Skeletal muscle tissue (tissue), 4 donors: ENCODE measurements around the gene CAMK1G. TPM values are rescaled to one million over a fixed set of nuclear protein-coding genes. Genes with fewer than 3 reads are reported as not detected.

ENCODE experiments used
- H3K27ac ChIP-seq: one replicate; pipeline ENCODE4 v1.7.0; 2013; ENCODE audit warnings: mild to moderate bottlenecking, low read depth, low read length, inconsistent platforms
- H3K27me3 ChIP-seq, 3 donors: one replicate each; pipeline ENCODE4 v1.7.0; 2013; ENCODE audit warnings: low read length in 3 of 3; ENCODE audit not compliant: control insufficient read depth in 3 of 3, insufficient read depth in 3 of 3
- H3K36me3 ChIP-seq, 3 donors: one replicate each; pipeline ENCODE4 v1.7.0; 2013; ENCODE audit warnings: low read length in 3 of 3; ENCODE audit not compliant: control insufficient read depth in 3 of 3, insufficient read depth in 3 of 3
- H3K4me1 ChIP-seq, 3 donors: one replicate each; pipeline ENCODE4 v1.7.0; 2013; ENCODE audit warnings: low read length in 3 of 3, mild to moderate bottlenecking in 3 of 3; ENCODE audit not compliant: control insufficient read depth in 3 of 3, insufficient read depth in 3 of 3
- H3K4me3 ChIP-seq, 3 donors: one replicate each; pipeline ENCODE4 v1.7.0; 2013; ENCODE audit warnings: low read length in 3 of 3
- H3K9ac ChIP-seq, 3 donors: one replicate each; pipeline ENCODE4 v1.7.0; 2013; ENCODE audit warnings: low read length in 3 of 3, mild to moderate bottlenecking in 3 of 3, moderate library complexity in 2 of 3, low read depth in 1 of 3
- H3K9me3 ChIP-seq, 3 donors: one replicate each; pipeline ENCODE4 v1.7.0; 2013; ENCODE audit warnings: low read length in 3 of 3; ENCODE audit not compliant: control insufficient read depth in 3 of 3
- total RNA-seq: library from RNA; depleted of rRNA; stranded (reverse); fragments of >200 nt; gene quantifications from one replicate; pipeline ENCODE4 v1.2.3, GENCODE V29; 2014
- donor health status: Osteomylitis.

The CAMK1G gene
- total RNA-seq, 1 donor from 2014 or later, result not detected

DNA sequence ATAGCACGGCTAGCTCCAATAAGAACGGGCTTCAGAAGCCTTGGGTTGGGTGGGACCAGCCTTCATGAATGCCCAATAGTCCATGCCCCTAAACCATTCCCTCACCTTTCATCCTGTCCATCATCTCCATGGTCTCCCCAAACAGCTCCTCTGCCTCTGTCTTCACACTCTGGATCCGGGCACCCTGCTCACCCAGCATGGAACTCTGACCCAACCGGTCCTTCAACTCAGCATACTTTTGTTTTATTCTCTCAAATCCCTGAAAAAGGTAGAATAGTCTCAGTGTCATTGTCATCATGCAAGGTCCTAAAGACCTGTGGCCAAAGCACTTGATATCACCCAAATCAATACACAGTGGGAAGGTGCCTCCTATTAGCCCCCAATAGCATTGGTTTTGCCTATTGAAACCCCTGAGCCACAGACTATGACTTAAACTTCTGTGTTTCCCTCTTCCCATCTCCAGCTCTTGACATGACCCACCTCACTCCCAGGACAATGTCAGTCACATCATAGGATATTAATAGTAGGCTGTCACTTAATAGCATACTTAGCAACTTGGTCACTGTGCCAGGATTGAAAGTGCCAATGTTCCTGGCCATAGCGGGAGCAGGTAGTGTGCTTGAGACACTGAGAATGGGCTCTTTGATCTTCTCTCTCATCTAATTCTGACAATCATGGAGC lies 33.0 kb downstream of the CAMK1G start:
- Histone ChIP-seq H3K9me3 (no peaks in the 10 kb centered on the region), H3K4me3 (peak overlapping the region; percentile 25 to 51 (median 28)), H3K27ac (peak overlapping the region; percentile 80), H3K4me1 (peaks cover 51 to 65% (median 63%) of the 10 kb centered on the region in 3 donors), H3K36me3 (peaks cover 0 to 15% (median 7%) of the 10 kb centered on the region in 3 donors), H3K9ac (peak overlapping the region in 1 of 3 donors; percentile 28), H3K27me3 (no peaks in the 10 kb centered on the region)

DNA sequence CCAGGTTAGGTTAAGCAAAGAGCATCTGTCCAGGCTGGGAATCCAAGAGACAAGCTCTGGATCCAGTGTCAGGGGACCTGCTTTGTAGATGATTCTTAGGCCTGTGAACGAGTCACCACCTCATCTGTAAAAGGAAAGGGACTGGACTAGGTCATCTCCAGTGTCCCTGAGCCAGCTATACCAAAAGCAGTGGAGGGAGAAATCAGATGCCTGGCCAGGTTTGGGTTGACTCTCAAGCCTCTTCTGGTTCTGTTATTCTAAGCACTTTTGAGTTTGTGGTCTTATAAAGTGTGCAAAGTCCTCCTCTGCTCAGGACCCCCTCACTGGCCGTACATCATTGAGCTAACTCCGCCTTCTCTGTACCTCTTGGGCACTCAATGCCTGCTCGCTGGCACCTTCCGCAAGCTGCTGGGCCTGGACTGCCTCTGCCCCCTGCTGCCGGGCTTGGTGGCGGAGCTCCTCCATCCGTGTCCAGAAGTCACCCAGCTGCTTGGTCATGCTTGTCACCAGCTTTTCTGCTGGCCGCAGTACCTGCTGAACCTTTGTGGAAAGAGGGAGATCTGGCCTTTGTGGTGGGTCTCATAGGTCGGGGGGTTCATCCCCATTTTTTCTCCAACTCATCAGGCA lies 33.6 kb downstream of the CAMK1G start:
- H3K27ac ChIP-seq, result peak overlapping the region; percentile 80
- peak overlapping the region in 2 of 3 donors; percentile 2 to 17 for H3K9ac ChIP-seq
- H3K27me3 ChIP-seq, result no peaks in the 10 kb centered on the region

DNA sequence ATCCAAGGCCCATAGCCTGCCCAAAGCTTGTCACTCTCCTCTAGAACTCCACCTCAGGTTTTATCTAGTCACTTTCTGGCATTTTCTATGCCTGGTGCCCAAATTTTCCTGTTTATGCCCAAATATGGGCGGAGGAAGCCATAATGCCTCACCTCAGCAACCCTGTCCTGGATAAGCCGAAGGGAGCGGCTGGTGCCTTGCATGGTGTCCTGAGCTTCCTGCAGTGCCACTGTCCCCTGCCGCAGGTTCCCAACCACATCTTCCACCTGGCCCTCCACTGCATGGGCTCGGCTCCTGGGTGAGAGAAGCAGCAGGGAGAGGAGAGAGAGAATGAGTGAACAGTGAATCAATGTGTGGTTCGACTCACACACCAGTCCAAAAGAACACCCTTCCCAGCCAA lies 34.2 kb downstream of the CAMK1G start:
- no peaks in the 10 kb centered on the region for H3K9me3 ChIP-seq
- H3K4me1 ChIP-seq, result peaks cover 54 to 71% (median 67%) of the 10 kb centered on the region in 3 donors
- H3K4me3 ChIP-seq, result no peak overlapping the region
- H3K36me3 ChIP-seq, result peaks cover 0 to 15% (median 7%) of the 10 kb centered on the region in 3 donors
- H3K27ac ChIP-seq, result peak overlapping the region; percentile 80
- peak overlapping the region in 1 of 3 donors; percentile 19 for H3K9ac ChIP-seq
- no peaks in the 10 kb centered on the region for H3K27me3 ChIP-seq

More for the DNA sequence above, 33.6 kb downstream of the CAMK1G start:
- H3K9me3 ChIP-seq, result no peaks in the 10 kb centered on the region
- peaks cover 0 to 15% (median 7%) of the 10 kb centered on the region in 3 donors for H3K36me3 ChIP-seq
- H3K4me1 ChIP-seq, result peaks cover 53 to 65% (median 63%) of the 10 kb centered on the region in 3 donors
- peak overlapping the region in 1 of 3 donors; percentile 3 for H3K4me3 ChIP-seq

DNA sequence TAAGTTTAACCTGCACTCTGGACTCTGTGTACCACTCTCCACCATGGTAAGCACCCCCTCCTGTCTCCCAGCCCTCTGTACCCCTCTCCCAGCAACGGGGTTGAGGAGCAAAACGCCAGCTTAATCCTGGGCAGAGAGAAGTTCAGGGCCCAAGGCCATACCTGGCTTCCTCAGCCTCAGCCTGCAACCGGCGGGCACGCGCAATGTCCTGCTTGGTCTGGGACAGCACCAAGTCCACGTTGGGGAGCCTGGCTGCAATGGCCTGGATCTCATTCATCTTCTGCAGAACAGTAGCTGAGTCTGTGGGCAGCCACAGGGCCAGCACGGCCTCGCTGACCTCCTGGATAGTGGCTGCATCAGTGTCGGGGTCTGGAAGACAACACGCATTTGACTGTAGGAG lies 34.8 kb downstream of the CAMK1G start:
- H3K27ac ChIP-seq, result no peak overlapping the region
- peaks cover 54 to 76% (median 67%) of the 10 kb centered on the region in 3 donors for H3K4me1 ChIP-seq

DNA sequence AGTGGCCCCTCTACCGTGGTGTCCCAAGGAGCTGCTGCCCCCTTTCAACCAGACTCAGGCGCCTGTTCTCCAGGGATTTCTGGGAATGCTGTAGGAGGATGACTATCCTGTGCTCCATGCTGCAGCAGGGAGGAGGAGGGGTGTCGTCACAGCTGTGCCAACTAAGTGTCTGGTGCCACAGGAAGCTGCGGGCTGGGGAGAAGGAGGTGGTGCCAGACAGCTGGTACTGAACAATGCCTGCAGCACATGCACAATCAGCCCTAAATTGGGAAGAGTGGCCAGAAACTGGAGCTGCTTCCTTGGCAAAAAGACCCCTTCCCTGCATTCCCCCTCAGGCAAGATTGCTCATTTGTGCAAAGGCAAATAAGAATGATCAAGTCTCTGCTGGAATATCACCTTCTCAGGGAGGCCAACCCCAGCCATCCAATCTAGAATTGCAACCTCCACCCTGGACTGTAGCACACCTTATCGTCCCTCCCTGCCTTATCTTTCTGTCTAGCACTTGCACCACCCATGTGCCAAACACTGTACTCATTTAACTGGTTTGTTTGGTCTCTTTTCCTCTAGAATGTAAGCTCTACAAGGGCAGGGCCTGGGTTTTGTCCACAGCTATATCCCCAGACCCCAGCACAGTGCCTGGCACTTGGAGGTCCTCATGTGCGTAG lies 35.4 kb downstream of the CAMK1G start:
- H3K4me3 ChIP-seq, result no peak overlapping the region
- no peaks in the 10 kb centered on the region for H3K9me3 ChIP-seq
- H3K36me3 ChIP-seq, result peaks cover 0 to 20% (median 7%) of the 10 kb centered on the region in 3 donors
- H3K27ac ChIP-seq, result no peak overlapping the region
- H3K4me1 ChIP-seq, result peaks cover 51 to 81% (median 67%) of the 10 kb centered on the region in 3 donors
- H3K9ac ChIP-seq, result peak overlapping the region in 1 of 3 donors; percentile 47
- H3K27me3 ChIP-seq, result no peaks in the 10 kb centered on the region

More for the DNA sequence above, 34.8 kb downstream of the CAMK1G start:
- Histone ChIP-seq H3K36me3 (peaks cover 0 to 17% (median 7%) of the 10 kb centered on the region in 3 donors), H3K9me3 (no peaks in the 10 kb centered on the region), H3K27me3 (no peaks in the 10 kb centered on the region), H3K9ac (peak overlapping the region in 1 of 3 donors; percentile 47), H3K4me3 (no peak overlapping the region)

DNA sequence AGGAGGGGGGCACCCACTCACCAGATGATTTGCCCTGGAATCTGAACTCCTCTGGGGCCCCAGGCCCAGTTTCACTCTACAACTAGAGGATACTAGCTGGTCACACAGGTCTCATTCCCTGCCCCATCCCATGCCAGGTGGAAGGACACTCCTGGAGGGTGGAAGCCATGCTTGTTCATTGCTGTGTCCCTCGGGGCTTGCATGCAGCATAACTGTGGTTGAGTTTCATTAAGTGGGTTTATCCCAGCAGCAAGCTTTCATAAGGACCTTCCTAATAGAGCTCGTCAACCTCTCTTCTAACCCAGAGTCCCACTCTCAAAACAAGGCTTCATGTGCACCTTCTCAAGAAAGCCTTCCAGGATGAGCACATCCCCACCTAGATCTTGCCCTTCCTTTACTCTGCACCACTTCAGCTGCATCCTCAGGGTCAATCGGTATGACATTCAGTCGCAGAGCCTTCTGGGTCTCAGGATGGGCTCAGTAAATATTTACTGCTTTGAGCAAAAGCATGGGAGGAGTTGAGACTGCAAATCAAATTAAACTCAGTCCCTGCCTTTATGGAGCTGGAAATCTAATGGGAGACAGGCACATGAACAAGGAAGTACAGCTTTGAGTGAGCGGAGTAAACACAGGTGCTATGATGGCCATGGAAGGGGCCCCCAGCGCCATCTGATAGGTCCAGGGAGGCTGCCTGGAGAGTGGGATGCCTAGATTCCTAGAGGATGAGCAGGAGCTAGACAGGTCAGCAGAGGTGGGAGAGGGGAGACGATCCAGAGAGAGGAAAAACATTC lies 36.4 kb downstream of the CAMK1G start:
- H3K4me3 ChIP-seq, result no peak overlapping the region
- no peaks in the 10 kb centered on the region for H3K9me3 ChIP-seq
- H3K27me3 ChIP-seq, result no peaks in the 10 kb centered on the region
- H3K36me3 ChIP-seq, result peaks cover 0 to 18% (median 7%) of the 10 kb centered on the region in 3 donors
- no peak overlapping the region for H3K27ac ChIP-seq
- H3K4me1 ChIP-seq, result peaks cover 56 to 91% (median 76%) of the 10 kb centered on the region in 3 donors
- no peak overlapping the region for H3K9ac ChIP-seq

DNA sequence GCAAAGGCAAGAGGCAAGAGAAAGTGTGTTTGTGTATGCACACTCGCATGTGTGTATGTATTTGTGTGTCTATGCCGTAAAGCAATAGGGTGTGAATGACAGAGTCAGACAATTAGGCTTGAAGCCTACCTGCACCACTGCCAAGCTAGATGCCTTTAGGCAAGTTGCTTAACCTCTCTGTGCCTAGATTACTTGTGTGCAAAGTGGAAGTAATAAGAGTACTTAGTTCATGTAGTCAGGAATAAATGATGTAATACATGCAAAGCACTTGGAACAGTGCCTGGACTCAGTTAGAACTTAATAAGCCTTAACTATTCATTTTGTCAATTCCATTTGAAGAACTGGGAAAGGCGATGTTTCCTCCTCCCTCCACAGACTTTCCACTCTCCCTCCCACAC lies 37.0 kb downstream of the CAMK1G start:
- no peak overlapping the region for H3K9ac ChIP-seq
- H3K4me3 ChIP-seq, result no peak overlapping the region
- no peak overlapping the region for H3K27ac ChIP-seq
- H3K27me3 ChIP-seq, result no peaks in the 10 kb centered on the region
- H3K9me3 ChIP-seq, result no peaks in the 10 kb centered on the region
- H3K4me1 ChIP-seq, result peaks cover 62 to 97% (median 81%) of the 10 kb centered on the region in 3 donors
- H3K36me3 ChIP-seq, result peaks cover 0 to 14% (median under 1%) of the 10 kb centered on the region in 3 donors

DNA sequence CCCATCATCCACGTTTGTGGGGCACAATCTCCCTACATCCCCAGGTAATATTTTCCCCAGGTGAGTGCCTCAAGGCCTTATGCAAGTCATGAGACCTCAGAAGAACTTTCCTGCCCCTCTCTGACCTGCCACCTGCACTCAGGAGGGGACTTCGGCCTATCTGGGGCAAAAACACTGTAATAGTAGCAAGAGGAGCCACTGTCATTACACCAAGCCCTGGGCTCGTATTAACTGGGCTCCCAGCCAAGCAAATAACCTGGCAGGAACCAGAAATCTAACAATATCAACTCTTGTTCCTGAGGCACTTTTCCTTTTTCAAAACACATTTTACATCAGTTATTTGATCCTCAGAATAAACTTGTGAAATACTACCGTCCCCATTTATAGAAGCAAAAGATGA lies 37.8 kb downstream of the CAMK1G start:
- Histone ChIP-seq H3K27ac (peak overlapping the region; percentile 4), H3K27me3 (no peaks in the 10 kb centered on the region), H3K9ac (peak overlapping the region in 1 of 3 donors; percentile 55), H3K36me3 (peaks cover 0 to 14% (median 0%) of the 10 kb centered on the region in 3 donors), H3K4me3 (peak overlapping the region in 1 of 3 donors; percentile 37), H3K9me3 (no peaks in the 10 kb centered on the region), H3K4me1 (peaks cover 63 to 97% (median 81%) of the 10 kb centered on the region in 3 donors)
